Smooth muscle cell (in vitro differentiated cells): ENCODE measurements around the gene BRMS1L. TPM values are rescaled to one million over a fixed set of nuclear protein-coding genes. Genes with fewer than 3 reads are reported as not detected.

Experiments used
- DNase-seq: peaks from one replicate; lab custom pipeline; 2025; ENCODE audit not compliant: unreplicated experiment; lab: John Stamatoyannopoulos, UW
- H2AFZ ChIP-seq: fragments of 200-600 bp; sonication (generic); 2 replicates; pipeline ENCODE4 v1.6.0; 2016; ENCODE audit warnings: antibody characterized with exemption, low read depth, mild to moderate bottlenecking
- H3F3A ChIP-seq: fragments of 200-600 bp; sonication (generic); 2 replicates; pipeline ENCODE4 v1.6.0; 2017; ENCODE audit warnings: antibody characterized with exemption, low read depth
- H3K27ac ChIP-seq: fragments of 200-600 bp; sonication (generic); 2 replicates; pipeline ENCODE4 v1.5.1; 2016; ENCODE audit warnings: low read depth, mild to moderate bottlenecking
- H3K27me3 ChIP-seq: fragments of 200-600 bp; sonication (generic); 2 replicates; pipeline ENCODE4 v1.6.1; 2016; ENCODE audit warnings: low read depth, mild to moderate bottlenecking
- H3K36me3 ChIP-seq: fragments of 200-600 bp; sonication (generic); 2 replicates; pipeline ENCODE4 v1.5.1; 2016; ENCODE audit warnings: low read depth
- H3K4me1 ChIP-seq: fragments of 200-600 bp; sonication (generic); 2 replicates; pipeline ENCODE4 v1.5.1; 2016; ENCODE audit warnings: low read depth
- H3K4me2 ChIP-seq: fragments of 200-600 bp; sonication (generic); 2 replicates; pipeline ENCODE4 v1.6.0; 2016; ENCODE audit warnings: mild to moderate bottlenecking
- H3K4me3 ChIP-seq: fragments of 200-600 bp; sonication (generic); 2 replicates; pipeline ENCODE4 v1.5.1; 2016; ENCODE audit warnings: mild to moderate bottlenecking
- H3K79me2 ChIP-seq: fragments of 200-600 bp; sonication (generic); 2 replicates; pipeline ENCODE4 v1.6.0; 2016; ENCODE audit warnings: low read depth, mild to moderate bottlenecking
- H3K9ac ChIP-seq: fragments of 200-600 bp; sonication (generic); 2 replicates; pipeline ENCODE4 v1.6.0; 2016; ENCODE audit warnings: low read depth
- H3K9me3 ChIP-seq: fragments of 200-600 bp; sonication (generic); replicated peaks from 2 replicates; pipeline ENCODE4 v1.5.1; 2016; ENCODE audit warnings: low read depth
- H4K20me1 ChIP-seq: fragments of 200-600 bp; sonication (generic); 2 replicates; pipeline ENCODE4 v1.6.0; 2016; ENCODE audit warnings: low read depth
- CTCF ChIP-seq: fragments of 200-600 bp; sonication (generic); IDR thresholded peaks from 2 replicates; pipeline ENCODE4 v1.5.1; 2017; ENCODE audit warnings: borderline replicate concordance, mild to moderate bottlenecking, antibody characterized with exemption; ENCODE audit not compliant: insufficient read depth, poor library complexity, severe bottlenecking
- WGBS: methylation state at CpG from one replicate; pipeline ENCODE4 v1.1.7; 2016; ENCODE audit warnings: low lambda C conversion rate; 5-methylcytosine and 5-hydroxymethylcytosine counted together
- polyA plus RNA-seq: library from polyadenylated mRNA; unstranded; fragments of >200 nt; fragmentation: Nextera tagmentation; extraction: Ambion mirVana; gene quantifications from 2 replicates; pipeline ENCODE4 v1.2.1, GENCODE V29; 2016
- total RNA-seq: library from RNA; depleted of rRNA; stranded (reverse); fragments of >200 nt; gene quantifications from 2 replicates; pipeline ENCODE4 v1.2.3, GENCODE V29; 2014

BRMS1L gene
- total and polyA plus RNA-seq, 2 experiments from 2014 or later: 8.8 to 13.4 TPM

- H3K4me1 ChIP-seq: no peaks in the 10 kb centered on the region
- H4K20me1 ChIP-seq: no peaks in the 10 kb centered on the region
- H3K4me2 ChIP-seq: no peak overlapping the region
- H3K4me3 ChIP-seq: no peak overlapping the region
- WGBS: 90% methylated on average over 2 of the region's 2 CpGs
- no peak for DNase-seq
- H3K27ac ChIP-seq: no peak overlapping the region
- H3F3A ChIP-seq: no peaks in the 10 kb centered on the region
- H3K27me3 ChIP-seq: no peaks in the 10 kb centered on the region
- peaks cover 5% of the 10 kb centered on the region for H3K9me3 ChIP-seq
- no peak overlapping the region for H2AFZ ChIP-seq
- no peak overlapping the region for H3K9ac ChIP-seq
- peaks cover 8% of the 10 kb centered on the region for H3K36me3 ChIP-seq
- H3K79me2 ChIP-seq: no peaks in the 10 kb centered on the region
- no peak for TF ChIP-seq CTCF
Observed at GRCh38 chr14:35847636-35848035, 21.5 kb downstream of the BRMS1L start.

GRCh38 chr14:35849122-35849521 is 23.0 kb downstream of the BRMS1L start:
- DNase-seq: no peak
- H3K4me2 ChIP-seq: no peak overlapping the region
- H3K27me3 ChIP-seq: no peaks in the 10 kb centered on the region
- TF ChIP-seq CTCF: no peak
- no peak overlapping the region for H2AFZ ChIP-seq
- H3F3A ChIP-seq: no peaks in the 10 kb centered on the region
- H3K79me2 ChIP-seq: no peaks in the 10 kb centered on the region
- no peak overlapping the region for H3K4me3 ChIP-seq
- H3K9ac ChIP-seq: no peak overlapping the region
- H3K36me3 ChIP-seq: peaks cover 5% of the 10 kb centered on the region
- peaks cover 5% of the 10 kb centered on the region for H3K9me3 ChIP-seq
- 85% methylated on average over 1 of the region's 1 CpG for WGBS
- H4K20me1 ChIP-seq: no peaks in the 10 kb centered on the region
- H3K27ac ChIP-seq: no peak overlapping the region
- H3K4me1 ChIP-seq: no peaks in the 10 kb centered on the region

- peaks cover 5% of the 10 kb centered on the region for H3K9me3 ChIP-seq
- no peaks in the 10 kb centered on the region for H3K79me2 ChIP-seq
- H4K20me1 ChIP-seq: no peaks in the 10 kb centered on the region
- no peak overlapping the region for H3K4me3 ChIP-seq
- H3K9ac ChIP-seq: no peak overlapping the region
- no peak for DNase-seq
- no peaks in the 10 kb centered on the region for H3K27me3 ChIP-seq
- no peak overlapping the region for H3K27ac ChIP-seq
- no peak overlapping the region for H2AFZ ChIP-seq
- 99% methylated on average over 3 of the region's 3 CpGs for WGBS
- H3K4me1 ChIP-seq: no peaks in the 10 kb centered on the region
- H3K36me3 ChIP-seq: peaks cover 5% of the 10 kb centered on the region
- no peaks in the 10 kb centered on the region for H3F3A ChIP-seq
- H3K4me2 ChIP-seq: no peak overlapping the region
- TF ChIP-seq CTCF: no peak
Observed at GRCh38 chr14:35851823-35852222, 25.7 kb downstream of the BRMS1L start.

GRCh38 chr14:35853225-35853624 is 27.1 kb downstream of the BRMS1L start:
- H3K27me3 ChIP-seq: no peaks in the 10 kb centered on the region
- H3K4me2 ChIP-seq: no peak overlapping the region
- H3K27ac ChIP-seq: no peak overlapping the region
- no peaks in the 10 kb centered on the region for H3K4me1 ChIP-seq
- DNase-seq: no peak
- 98% methylated on average over 2 of the region's 2 CpGs for WGBS
- H3F3A ChIP-seq: no peaks in the 10 kb centered on the region
- H3K9me3 ChIP-seq: peaks cover 5% of the 10 kb centered on the region
- peaks cover 5% of the 10 kb centered on the region for H3K36me3 ChIP-seq
- TF ChIP-seq CTCF: no peak
- no peaks in the 10 kb centered on the region for H4K20me1 ChIP-seq
- H2AFZ ChIP-seq: no peak overlapping the region
- H3K4me3 ChIP-seq: no peak overlapping the region
- H3K9ac ChIP-seq: no peak overlapping the region
- H3K79me2 ChIP-seq: no peaks in the 10 kb centered on the region
